ENCODE measurements around the gene COMMD2. TPM values are rescaled to one million over a fixed set of nuclear protein-coding genes. Genes with fewer than 3 reads are reported as not detected.

The COMMD2 gene
- total RNA-seq, 1 experiment from 2014 or later = 64.9 TPM

DNA sequence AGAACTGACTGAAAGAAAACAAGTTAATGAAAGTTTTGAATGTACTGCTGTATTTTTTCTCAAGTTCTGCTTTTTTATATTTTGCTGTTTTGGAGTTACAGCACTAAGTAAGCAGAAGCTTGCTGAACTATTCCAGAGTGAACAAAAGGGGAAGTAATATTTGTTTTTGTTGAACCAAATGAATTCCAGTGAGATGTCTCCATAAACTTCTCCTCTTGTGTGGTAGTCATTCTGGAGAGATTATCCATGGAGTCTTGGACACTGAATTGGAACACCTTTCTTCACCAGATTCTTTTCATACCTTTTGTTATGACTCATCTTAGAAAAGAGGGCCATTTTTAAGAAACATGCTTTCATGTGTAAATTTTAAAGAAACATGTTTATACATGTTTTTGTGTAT lies 31.3 kb upstream of the COMMD2 start:
- no peaks in the 10 kb centered on the region for H3K23me2 ChIP-seq (ENCODE audit: insufficient read length, low read depth, low read length, poor library complexity, severe bottlenecking)
- H3K27ac ChIP-seq (ENCODE audit: insufficient read length, low read depth, low read length) = no peak overlapping the region
- no peak overlapping the region for H3K4me3 Mint-ChIP-seq

More for the DNA sequence above, 31.3 kb upstream of the COMMD2 start:
- no peak overlapping the region for H3K4me2 ChIP-seq (ENCODE audit: insufficient read depth, insufficient read length, low read length)
- no peak overlapping the region for H2BK15ac ChIP-seq (ENCODE audit: low read depth, low read length)
- Mint-ChIP-seq H3K4me1 (peaks cover 4% of the 10 kb centered on the region in 2 experiments), H3K9me3 (no peaks in the 10 kb centered on the region), H3K27ac (no peak overlapping the region), H3K36me3 (ENCODE audit: insufficient read depth in 1 of 3, low read depth in 3 of 3) (no peaks in the 10 kb centered on the region), H3K27me3 (ENCODE audit: low read depth) (no peaks in the 10 kb centered on the region)
- no peak overlapping the region for H2BK120ac ChIP-seq (ENCODE audit: low read depth, low read length, poor library complexity, severe bottlenecking)
- H3K14ac ChIP-seq (ENCODE audit: insufficient read depth, low read length) = no peak overlapping the region
- no peaks in the 10 kb centered on the region for H3K79me2 ChIP-seq (ENCODE audit: insufficient read depth, low read length)
- no peak overlapping the region for H3K4ac ChIP-seq (ENCODE audit: low read depth, low read length)
- TF ChIP-seq, protein P1, sequence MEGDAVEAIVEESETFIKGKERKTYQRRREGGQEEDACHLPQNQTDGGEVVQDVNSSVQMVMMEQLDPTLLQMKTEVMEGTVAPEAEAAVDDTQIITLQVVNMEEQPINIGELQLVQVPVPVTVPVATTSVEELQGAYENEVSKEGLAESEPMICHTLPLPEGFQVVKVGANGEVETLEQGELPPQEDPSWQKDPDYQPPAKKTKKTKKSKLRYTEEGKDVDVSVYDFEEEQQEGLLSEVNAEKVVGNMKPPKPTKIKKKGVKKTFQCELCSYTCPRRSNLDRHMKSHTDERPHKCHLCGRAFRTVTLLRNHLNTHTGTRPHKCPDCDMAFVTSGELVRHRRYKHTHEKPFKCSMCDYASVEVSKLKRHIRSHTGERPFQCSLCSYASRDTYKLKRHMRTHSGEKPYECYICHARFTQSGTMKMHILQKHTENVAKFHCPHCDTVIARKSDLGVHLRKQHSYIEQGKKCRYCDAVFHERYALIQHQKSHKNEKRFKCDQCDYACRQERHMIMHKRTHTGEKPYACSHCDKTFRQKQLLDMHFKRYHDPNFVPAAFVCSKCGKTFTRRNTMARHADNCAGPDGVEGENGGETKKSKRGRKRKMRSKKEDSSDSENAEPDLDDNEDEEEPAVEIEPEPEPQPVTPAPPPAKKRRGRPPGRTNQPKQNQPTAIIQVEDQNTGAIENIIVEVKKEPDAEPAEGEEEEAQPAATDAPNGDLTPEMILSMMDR (conservative IDR thresholded peaks at IDR 0.05) = no peak
- no peak overlapping the region for H2BK20ac ChIP-seq (ENCODE audit: low read depth, low read length, poor library complexity, severe bottlenecking)
- H2AFZ ChIP-seq (ENCODE audit: low read length) = no peak overlapping the region
- no peaks in the 10 kb centered on the region for H3K27me3 ChIP-seq (ENCODE audit: insufficient read depth, low read length)
- H3K4me1 ChIP-seq (ENCODE audit: insufficient read depth, low read length) = no peaks in the 10 kb centered on the region
- no peak overlapping the region for H4K8ac ChIP-seq (replicated peaks; ENCODE audit: insufficient read length, low read depth, low read length)
- H2BK12ac ChIP-seq (ENCODE audit: insufficient read length, low read depth, low read length) = no peak overlapping the region
- H2AK5ac ChIP-seq (ENCODE audit: insufficient read length, low read length) = no peak overlapping the region
- H3T11ph ChIP-seq (ENCODE audit: low read length) = no peak overlapping the region
- H4K5ac ChIP-seq (ENCODE audit: insufficient read length, low read depth, low read length) = no peak overlapping the region
- H3K23ac ChIP-seq (ENCODE audit: insufficient read length, low read depth, low read length) = no peak overlapping the region
- H4K91ac ChIP-seq (ENCODE audit: insufficient read length, low read depth, low read length) = no peak overlapping the region
- no peaks in the 10 kb centered on the region for H3K79me1 ChIP-seq (ENCODE audit: insufficient read depth, low read depth, low read length, poor library complexity, severe bottlenecking)
- no peaks in the 10 kb centered on the region for H3K9me3 ChIP-seq (ENCODE audit: control insufficient read depth, low read depth, low read length)
- no peak overlapping the region for H3K56ac ChIP-seq (ENCODE audit: insufficient read length, low read depth, low read length)
- no peaks in the 10 kb centered on the region for H4K20me1 ChIP-seq (ENCODE audit: control insufficient read depth, insufficient read depth, insufficient read length)
- H3K18ac ChIP-seq (ENCODE audit: insufficient read length, low read depth, low read length) = no peak overlapping the region
- no peak for DNase-seq
- H2BK5ac ChIP-seq (ENCODE audit: insufficient read length, low read length) = no peak overlapping the region
- H3K9ac ChIP-seq (ENCODE audit: extremely low read depth, insufficient read length, low read length) = no peak overlapping the region
